ENCODE data around the gene RNF19B.

RNF19B gene

DNA sequence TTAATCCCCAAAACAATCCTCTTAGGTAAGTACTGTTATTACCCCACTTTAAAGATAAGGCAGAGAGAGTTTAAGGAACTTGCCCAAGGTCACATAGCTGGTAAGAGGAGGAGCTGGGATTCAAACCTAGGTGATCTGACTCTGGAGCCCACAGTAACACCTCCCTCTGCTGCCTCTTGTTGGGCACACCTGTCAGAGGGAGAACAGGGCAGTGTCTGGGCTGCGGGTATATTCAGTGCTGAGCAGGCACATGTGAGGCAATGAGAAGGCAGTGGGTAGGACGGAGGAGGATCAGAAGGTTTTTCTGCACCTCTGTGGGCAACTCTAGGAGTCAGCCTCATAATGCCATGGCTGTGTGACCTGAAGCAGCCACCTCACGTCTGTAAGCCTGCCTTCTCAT lies 76.5 kb downstream of the RNF19B start:
- H3K27ac ChIP-seq (ENCODE audit: low read depth, low read length) = no peak overlapping the region
- H3K23ac ChIP-seq (ENCODE audit: low read length) = no peak overlapping the region
- no peaks in the 10 kb centered on the region for H3K36me3 ChIP-seq (ENCODE audit: control insufficient read depth, insufficient read depth, low read length)
- H3K79me2 ChIP-seq (ENCODE audit: control insufficient read depth, insufficient read depth, low read length) = no peaks in the 10 kb centered on the region
- no peak overlapping the region for H3K18ac ChIP-seq (ENCODE audit: low read length)
- H3K9ac ChIP-seq (ENCODE audit: low read length) = no peak overlapping the region
- H3K56ac ChIP-seq (ENCODE audit: low read length) = no peak overlapping the region
- H2AK5ac ChIP-seq (ENCODE audit: low read length) = no peak overlapping the region
- H3K4ac ChIP-seq (ENCODE audit: low read depth, low read length) = no peak overlapping the region
- no peak overlapping the region for H3K4me3 ChIP-seq (ENCODE audit: low read length)
- no peak overlapping the region for H2BK120ac ChIP-seq (ENCODE audit: low read depth, low read length)
- peaks cover 3% of the 10 kb centered on the region for H3K27me3 ChIP-seq (ENCODE audit: insufficient read depth, low read length, poor library complexity)
- H3K4me1 ChIP-seq (ENCODE audit: control insufficient read depth, low read depth, low read length) = no peaks in the 10 kb centered on the region
- no peaks in the 10 kb centered on the region for H3K79me1 ChIP-seq (ENCODE audit: low read length)
- H4K8ac ChIP-seq (ENCODE audit: low read depth, low read length) = no peak overlapping the region
- H3K4me2 ChIP-seq (ENCODE audit: low read length) = no peak overlapping the region
- DNase-seq = no peak
- H2BK5ac ChIP-seq (ENCODE audit: low read length) = no peak overlapping the region
- WGBS (ENCODE audit: extremely low coverage, insufficient coverage, low lambda C conversion rate) = no CpG with 5 or more reads among the region's 3 CpGs
- H4K5ac ChIP-seq (ENCODE audit: low read length) = no peak overlapping the region
- H2BK15ac ChIP-seq (replicated peaks; ENCODE audit: low read depth) = no peak overlapping the region

DNA sequence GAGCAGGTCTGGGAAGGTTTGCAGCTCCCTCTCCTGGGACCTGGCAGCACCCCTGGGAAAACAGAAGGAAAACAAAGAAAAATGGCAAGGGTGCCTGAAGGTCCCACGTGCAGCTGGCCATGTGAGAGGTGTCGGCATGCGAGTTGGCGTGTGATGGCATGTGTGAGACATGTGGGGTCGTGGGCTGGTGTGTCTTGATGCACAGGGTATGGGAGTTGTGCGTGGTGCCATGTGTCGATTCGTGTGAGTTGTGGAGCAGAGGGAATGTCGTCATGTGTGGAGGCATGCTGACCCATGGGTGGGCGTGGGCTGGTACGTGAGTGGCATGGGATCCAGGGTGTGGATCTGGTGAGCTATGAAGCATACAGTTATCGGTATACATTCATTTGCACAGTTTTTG lies 77.0 kb downstream of the RNF19B start:
- no peaks in the 10 kb centered on the region for H3K79me1 ChIP-seq (ENCODE audit: low read length)
- H3K18ac ChIP-seq (ENCODE audit: low read length) = no peak overlapping the region
- no peak overlapping the region for H3K56ac ChIP-seq (ENCODE audit: low read length)
- H3K9ac ChIP-seq (ENCODE audit: low read length) = no peak overlapping the region
- no peak overlapping the region for H3K27ac ChIP-seq (ENCODE audit: low read depth, low read length)
- H3K79me2 ChIP-seq (ENCODE audit: control insufficient read depth, insufficient read depth, low read length) = no peaks in the 10 kb centered on the region
- H3K36me3 ChIP-seq (ENCODE audit: control insufficient read depth, insufficient read depth, low read length) = no peaks in the 10 kb centered on the region
- no peak overlapping the region for H3K23ac ChIP-seq (ENCODE audit: low read length)
- H3K4me2 ChIP-seq (ENCODE audit: low read length) = no peak overlapping the region
- H4K8ac ChIP-seq (ENCODE audit: low read depth, low read length) = no peak overlapping the region
- H2AK5ac ChIP-seq (ENCODE audit: low read length) = no peak overlapping the region
- DNase-seq = no peak
- H3K27me3 ChIP-seq (ENCODE audit: insufficient read depth, low read length, poor library complexity) = peaks cover 3% of the 10 kb centered on the region
- H3K4me1 ChIP-seq (ENCODE audit: control insufficient read depth, low read depth, low read length) = no peaks in the 10 kb centered on the region
- no peak overlapping the region for H3K4me3 ChIP-seq (ENCODE audit: low read length)
- no peak overlapping the region for H2BK15ac ChIP-seq (replicated peaks; ENCODE audit: low read depth)
- no peak overlapping the region for H2BK120ac ChIP-seq (ENCODE audit: low read depth, low read length)
- H3K4ac ChIP-seq (ENCODE audit: low read depth, low read length) = no peak overlapping the region
- no peak overlapping the region for H4K5ac ChIP-seq (ENCODE audit: low read length)
- no CpG with 5 or more reads among the region's 12 CpGs for WGBS (ENCODE audit: extremely low coverage, insufficient coverage, low lambda C conversion rate)
- H2BK5ac ChIP-seq (ENCODE audit: low read length) = no peak overlapping the region

DNA sequence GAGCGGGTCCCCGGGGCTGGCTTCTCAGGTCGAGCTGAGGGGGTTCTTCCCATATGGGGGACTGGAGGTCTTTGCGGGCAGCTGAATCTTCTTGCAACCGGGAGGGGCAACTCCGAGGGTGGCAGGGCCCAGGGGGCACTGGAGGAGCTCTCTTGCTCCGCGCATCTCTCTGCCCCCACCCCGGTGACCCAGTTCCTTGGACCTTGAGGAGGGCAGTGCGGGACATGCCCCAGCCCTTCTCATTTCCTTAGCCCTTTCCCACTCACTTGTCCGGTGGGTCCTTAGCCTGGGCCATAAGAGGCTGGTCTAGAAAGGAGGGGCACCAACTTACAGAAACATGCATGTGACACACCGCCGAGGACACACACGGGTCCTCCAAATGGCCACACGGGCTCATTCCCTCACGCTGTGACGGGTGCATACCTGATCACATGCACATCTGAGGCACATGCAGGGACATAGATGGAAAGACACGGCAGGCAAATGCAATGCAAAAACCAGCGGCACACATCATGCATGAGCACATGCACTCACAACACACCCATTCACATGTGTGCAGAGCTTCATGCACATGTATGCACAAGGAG lies 77.7 kb downstream of the RNF19B start:
- Histone ChIP-seq H3K79me2 (ENCODE audit: control insufficient read depth, insufficient read depth, low read length) (no peaks in the 10 kb centered on the region), H3K4ac (ENCODE audit: low read depth, low read length) (no peak overlapping the region), H2BK15ac (replicated peaks; ENCODE audit: low read depth) (no peak overlapping the region), H2AK5ac (ENCODE audit: low read length) (no peak overlapping the region), H4K8ac (ENCODE audit: low read depth, low read length) (no peak overlapping the region), H3K56ac (ENCODE audit: low read length) (no peak overlapping the region), H3K27me3 (ENCODE audit: insufficient read depth, low read length, poor library complexity) (peaks cover 3% of the 10 kb centered on the region), H3K27ac (ENCODE audit: low read depth, low read length) (no peak overlapping the region), H3K79me1 (ENCODE audit: low read length) (no peaks in the 10 kb centered on the region), H2BK5ac (ENCODE audit: low read length) (no peak overlapping the region), H3K23ac (ENCODE audit: low read length) (no peak overlapping the region), H3K4me1 (ENCODE audit: control insufficient read depth, low read depth, low read length) (no peaks in the 10 kb centered on the region), H2BK120ac (ENCODE audit: low read depth, low read length) (no peak overlapping the region), H3K9ac (ENCODE audit: low read length) (no peak overlapping the region), H3K4me3 (ENCODE audit: low read length) (no peak overlapping the region), H3K18ac (ENCODE audit: low read length) (no peak overlapping the region), H4K5ac (ENCODE audit: low read length) (no peak overlapping the region), H3K4me2 (ENCODE audit: low read length) (no peak overlapping the region), H3K36me3 (ENCODE audit: control insufficient read depth, insufficient read depth, low read length) (no peaks in the 10 kb centered on the region)
- WGBS (ENCODE audit: extremely low coverage, insufficient coverage, low lambda C conversion rate) = no CpG with 5 or more reads among the region's 19 CpGs
- no peak for DNase-seq
